HG02970 (cell line): ENCODE measurements around the gene ZFP36.

ENCODE experiments used
- ATAC-seq: cut with Tn5 transposase; IDR thresholded peaks from one replicate; pipeline ENCODE4 v1.9.1; 2021; ENCODE audit warnings: mild to moderate bottlenecking, moderate library complexity, moderate number of reproducible peaks; ENCODE audit not compliant: unreplicated experiment, low FRiP score

ZFP36 gene

DNA sequence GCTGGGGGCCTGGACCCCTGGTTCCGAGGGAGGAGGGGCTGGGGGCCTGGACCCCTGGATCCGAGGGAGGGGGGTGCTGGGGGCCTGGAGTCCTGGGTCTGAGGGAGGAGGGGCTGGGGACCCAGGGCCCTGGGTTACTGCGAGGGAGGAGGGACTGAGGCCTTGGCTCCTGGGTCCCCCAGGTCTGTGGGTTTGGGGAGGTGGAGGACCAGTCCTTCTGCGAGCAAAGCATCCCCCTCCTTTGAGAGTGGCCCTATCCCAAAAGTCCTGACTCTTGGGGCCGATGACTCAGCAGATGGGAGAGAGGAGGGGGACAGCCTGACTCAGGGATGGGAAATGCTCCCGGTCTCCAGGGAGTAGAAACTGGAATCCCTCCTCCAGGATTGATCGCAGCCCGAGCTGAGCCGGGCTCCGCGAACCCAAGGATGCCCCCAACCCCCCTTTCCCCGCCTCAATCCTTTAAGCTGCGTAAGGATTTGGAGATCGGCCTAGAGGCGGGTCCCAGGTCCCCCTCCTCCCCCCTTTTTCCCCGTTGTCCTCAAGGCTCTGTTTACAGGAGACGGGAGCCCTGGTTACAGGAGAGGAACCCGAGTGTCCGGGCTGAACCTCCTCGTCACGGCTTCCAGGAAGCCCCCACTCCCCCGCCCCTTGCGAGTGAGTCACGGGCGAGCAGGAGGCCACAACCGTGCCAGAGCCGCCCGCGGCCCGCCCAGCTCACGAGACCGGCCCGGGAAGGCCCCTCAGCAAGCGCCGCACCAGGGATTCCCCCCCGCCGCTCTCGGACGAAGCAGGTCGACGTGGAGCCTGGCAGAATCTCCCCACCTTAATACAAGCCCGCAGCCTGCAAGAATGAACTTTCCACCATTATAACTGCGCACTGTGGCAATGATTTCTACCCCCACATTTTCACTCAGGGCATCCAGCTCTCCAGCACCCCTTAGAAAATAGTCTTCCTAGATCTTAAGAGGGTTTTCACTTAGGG lies 3.0 kb upstream of the ZFP36 start:
- peak; percentile 21 for ATAC-seq

DNA sequence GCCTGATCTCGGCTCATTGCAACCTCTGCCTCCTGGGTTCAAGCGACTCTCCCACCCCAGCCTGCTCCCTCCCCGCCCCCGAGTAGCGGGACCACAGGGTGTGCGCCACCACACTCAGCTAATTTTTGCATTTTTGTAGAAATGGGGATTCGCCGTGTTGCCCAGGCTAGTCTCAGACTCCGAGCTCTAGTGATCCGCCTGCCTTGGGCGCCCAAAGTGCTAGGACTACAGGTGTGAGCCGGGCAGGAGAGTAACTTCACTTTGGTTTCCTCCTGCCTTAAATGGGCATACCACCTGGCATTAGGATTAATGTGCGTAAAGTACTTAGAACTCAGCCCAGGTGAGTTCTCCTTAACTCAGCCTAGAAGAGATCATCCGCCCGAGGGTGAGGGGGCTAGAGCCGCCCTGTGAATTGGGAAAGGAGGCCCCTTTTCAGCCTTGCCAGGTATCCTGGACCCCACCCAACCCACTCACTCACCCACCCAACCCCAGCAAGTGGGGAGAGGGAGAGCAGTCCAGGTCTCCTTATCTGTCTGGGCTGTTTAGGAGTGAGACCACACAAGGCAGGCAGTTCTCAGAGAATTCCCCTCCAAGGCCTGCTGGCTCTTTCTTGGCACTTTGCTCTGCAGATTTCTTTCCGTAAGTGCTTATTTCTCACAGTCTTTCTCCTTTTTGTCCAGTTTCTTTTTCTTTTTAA lies 1.2 kb upstream of the ZFP36 start:
- no peak for ATAC-seq

DNA sequence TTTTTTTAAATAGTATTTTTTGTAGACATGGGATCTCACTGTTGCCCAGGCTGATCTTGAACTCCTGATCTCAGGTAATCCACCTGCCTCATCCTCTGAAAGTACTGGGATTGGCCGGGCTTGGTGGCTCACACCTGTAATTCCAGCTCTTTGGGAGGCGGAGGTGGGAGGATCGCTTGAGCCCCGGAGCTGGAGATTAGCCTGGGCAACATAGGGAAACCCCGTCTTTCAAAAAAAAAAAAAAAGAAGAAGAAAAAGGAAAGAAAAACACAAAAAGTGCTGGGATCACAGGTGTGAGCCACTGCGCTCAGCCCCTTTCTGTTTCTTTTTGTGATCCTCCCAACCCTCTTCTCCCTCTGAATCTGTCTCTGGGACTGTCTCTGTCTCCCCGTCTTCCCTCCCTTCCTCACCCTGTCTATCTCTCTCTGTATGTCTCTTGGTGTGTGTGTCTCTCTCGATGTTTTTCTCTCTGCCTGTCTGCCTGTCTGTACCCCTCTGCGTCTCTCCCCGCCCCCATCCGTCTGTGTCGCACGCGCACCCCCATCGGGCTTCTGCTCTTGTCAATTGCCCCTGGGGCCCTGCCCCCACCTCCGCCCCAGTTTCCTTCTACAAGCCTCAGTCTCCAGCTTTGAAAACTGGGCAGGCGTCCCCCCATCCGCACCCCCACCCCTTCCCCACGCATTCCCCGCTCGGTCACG lies 540 bp upstream of the ZFP36 start:
- ATAC-seq: no peak

DNA sequence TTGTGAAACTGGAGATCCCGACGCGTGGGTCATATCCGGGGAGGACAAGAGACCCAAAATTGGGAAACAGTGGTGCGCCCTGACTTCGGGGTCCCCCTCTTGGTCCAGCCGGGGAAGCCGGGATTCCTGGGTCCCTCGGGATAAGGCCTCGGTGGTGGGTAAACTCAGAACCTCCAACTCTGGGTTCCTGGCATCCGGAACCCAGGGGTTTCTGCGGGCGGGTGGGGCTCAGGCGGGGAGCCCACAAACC lies 688 bp downstream of the ZFP36 start:
- no peak for ATAC-seq

DNA sequence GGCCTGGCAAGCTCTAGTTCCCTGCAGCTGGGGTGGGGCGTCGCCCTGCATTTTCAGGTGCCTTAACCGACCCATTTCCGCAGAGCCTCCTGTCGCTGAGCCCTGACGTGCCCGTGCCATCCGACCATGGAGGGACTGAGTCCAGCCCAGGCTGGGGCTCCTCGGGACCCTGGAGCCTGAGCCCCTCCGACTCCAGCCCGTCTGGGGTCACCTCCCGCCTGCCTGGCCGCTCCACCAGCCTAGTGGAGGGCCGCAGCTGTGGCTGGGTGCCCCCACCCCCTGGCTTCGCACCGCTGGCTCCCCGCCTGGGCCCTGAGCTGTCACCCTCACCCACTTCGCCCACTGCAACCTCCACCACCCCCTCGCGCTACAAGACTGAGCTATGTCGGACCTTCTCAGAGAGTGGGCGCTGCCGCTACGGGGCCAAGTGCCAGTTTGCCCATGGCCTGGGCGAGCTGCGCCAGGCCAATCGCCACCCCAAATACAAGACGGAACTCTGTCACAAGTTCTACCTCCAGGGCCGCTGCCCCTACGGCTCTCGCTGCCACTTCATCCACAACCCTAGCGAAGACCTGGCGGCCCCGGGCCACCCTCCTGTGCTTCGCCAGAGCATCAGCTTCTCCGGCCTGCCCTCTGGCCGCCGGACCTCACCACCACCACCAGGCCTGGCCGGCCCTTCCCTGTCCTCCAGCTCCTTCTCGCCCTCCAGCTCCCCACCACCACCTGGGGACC lies 1.2 kb downstream of the ZFP36 start:
- no peak for ATAC-seq

DNA sequence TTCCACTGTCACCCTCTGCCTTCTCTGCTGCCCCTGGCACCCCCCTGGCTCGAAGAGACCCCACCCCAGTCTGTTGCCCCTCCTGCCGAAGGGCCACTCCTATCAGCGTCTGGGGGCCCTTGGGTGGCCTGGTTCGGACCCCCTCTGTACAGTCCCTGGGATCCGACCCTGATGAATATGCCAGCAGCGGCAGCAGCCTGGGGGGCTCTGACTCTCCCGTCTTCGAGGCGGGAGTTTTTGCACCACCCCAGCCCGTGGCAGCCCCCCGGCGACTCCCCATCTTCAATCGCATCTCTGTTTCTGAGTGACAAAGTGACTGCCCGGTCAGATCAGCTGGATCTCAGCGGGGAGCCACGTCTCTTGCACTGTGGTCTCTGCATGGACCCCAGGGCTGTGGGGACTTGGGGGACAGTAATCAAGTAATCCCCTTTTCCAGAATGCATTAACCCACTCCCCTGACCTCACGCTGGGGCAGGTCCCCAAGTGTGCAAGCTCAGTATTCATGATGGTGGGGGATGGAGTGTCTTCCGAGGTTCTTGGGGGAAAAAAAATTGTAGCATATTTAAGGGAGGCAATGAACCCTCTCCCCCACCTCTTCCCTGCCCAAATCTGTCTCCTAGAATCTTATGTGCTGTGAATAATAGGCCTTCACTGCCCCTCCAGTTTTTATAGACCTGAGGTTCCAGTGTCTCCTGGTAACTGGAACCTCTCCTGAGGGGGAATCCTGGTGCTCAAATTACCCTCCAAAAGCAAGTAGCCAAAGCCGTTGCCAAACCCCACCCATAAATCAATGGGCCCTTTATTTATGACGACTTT lies 2.0 kb downstream of the ZFP36 start:
- ATAC-seq: no peak

DNA sequence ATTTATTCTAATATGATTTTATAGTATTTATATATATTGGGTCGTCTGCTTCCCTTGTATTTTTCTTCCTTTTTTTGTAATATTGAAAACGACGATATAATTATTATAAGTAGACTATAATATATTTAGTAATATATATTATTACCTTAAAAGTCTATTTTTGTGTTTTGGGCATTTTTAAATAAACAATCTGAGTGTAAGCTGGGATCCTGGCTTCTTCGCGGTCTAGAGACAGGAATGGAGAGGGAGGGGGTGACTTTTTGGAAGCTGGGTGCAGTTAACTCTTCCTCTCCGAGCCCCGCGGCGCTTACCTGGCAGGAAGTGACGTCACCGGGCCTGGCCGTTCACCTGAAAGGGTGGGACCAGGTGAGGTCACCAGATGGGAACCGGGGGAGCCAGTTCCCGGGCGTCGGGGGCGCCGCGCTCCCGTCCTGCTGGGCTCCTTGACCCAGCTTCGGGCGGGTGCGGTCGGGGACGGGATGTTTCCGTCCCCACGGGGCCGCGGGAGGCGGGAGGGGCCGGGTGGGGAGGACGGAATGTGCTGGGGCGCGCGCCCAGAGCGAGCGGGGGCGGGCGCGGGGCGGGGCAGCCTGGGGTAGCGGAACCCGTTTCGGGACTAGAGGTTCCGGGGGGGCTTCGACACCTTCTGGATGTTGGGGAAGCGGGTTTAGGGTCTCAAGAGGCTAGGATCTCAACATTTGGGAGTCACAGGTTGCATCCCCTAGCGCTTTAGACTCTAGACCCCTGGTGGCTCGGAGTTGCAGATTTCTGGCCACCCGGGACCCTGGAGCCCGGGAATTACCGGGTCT lies 2.8 kb downstream of the ZFP36 start:
- no peak for ATAC-seq

DNA sequence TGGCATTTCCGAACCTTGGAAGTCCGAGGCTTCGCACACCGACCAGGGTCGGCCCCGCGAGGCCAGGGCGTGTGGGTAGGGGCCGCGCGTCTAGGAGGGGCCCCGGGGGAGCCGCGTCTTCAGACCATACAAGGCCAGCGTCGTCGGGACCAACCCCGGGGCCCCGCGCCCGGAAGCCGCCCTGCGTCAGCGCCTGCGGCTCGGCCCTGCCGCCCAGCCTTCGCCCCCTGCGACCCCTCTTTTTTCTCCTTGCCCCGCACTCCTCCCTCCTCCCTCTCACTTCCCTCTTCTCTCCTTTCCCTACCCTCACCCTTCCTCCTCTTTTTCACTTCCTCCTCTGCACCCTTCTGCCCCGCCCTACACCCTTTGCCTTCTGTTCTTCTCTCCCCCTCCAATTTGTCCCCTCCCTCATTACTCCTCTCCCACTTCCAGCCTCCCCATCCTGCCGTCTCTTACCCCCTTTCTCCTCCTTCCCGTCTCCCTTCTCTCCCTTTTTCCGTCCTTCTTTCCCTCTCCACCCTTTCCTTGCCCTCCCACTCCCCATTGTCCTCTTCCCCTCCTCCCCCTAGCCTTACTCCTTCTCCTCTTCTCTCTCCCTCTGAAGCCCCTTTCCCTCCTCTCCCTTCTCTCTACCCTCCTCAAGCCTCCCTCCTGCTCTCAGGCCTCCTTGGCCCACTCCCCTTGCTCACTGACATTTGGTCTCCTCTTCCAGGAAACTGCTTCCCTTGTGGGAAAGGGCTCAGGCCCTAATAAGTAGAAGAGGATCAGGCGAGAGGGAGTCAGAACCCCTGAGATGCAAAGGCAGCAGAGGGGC lies 3.6 kb downstream of the ZFP36 start:
- no peak for ATAC-seq

DNA sequence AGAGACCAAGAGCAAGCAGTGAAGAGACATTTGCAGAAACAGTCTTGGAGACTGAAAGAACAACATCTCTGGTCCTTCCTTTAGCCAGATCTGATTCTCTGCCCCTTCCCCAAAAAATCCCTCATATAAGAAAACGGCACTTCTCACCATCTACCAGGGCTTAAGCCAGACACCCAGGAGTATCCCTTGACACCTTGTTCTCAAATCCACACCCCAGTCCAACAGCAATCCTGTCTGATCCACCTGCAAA lies 4.1 kb downstream of the ZFP36 start:
- no peak for ATAC-seq

DNA sequence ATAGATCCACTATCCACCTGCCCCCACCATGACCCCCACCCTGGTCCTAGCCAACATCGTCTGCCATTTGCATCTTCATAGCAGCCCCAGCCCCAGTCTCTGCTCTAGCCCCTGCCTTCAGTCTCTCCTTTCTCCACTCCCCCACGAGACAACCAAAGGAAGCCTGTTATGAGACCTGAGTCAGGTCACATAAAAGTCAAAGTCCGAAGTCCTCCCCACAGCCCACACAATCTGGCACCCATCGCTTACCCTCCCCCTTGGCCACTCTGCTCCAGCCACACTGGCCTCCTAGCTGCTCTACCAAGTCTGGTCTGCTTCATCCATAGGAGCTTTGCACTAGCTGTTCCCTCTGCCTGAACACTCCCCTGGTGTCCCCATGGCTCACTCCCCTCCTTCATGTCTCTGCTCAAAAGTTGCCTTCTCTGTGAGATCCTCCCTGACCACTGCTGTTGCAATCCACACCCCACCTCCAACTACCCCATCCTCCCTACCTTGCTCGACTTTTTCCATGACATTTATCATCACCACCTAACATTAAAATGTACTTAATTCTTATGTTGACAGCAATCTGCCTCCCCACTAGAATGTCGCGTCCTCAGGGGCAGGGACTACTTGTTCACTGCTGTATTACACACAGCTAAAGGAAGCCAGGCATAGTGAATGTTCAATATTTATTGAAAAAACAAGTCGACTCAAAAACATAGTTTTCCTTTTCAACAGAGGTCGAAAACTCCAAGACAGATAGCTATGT lies 4.6 kb downstream of the ZFP36 start:
- ATAC-seq: no peak

DNA sequence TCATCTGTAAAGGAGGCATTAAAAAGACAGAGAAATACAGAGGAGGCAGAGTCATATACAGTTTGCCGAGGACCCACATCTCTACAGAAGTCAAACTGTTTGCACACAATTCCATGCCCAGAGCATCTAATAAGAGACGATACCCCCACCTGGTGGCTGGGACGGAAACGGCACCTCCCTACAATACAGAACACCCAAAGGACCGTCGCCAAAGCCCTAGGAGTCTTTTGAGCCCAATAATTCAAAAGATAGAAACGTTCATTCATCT lies 5.1 kb downstream of the ZFP36 start:
- peak; percentile 14 for ATAC-seq

DNA sequence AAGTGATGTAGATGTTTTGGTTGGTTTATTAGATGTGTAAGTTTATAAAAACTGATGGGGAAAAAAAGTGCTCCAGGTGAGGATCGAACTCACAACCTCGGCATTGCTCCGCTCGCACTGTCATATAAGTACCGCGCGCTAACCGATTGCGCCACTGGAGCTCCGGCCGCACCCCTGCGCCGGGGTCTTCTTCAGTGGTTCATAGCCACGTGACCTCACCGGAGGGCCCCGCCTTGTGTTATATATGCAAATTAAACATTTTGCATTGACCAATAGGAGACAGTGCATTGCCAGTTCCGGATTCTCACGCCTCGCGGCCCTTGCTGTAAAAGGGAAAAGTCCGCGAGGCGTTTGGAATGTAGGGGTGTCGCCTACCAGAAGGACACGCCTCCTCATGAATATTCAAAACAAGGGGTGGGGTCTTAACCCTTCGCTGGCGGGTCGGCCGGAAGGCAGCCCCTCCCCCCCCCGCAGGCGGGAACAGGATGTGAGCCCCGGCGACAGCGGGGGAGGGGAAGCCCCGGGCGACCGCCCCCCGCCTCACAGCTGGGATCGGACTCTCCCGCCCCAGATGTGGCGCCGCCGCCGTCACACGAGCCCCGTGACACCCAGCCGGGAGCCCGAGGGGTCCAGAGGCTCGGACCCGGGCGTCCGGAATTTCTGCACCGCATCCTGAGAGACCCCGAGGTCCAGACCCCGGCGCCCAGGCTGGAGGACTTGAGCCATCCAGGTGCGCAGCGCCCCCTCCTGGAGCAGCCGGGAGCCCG lies 5.6 kb downstream of the ZFP36 start, which contains the start of gene PLEKHG2:
Gene PLEKHG2 (plus strand): TSS at position 570 of the 767 bp plus-strand sequence. CDS start 1,418 bp downstream, outside the sequence.
- ATAC-seq: peak; percentile 46

DNA sequence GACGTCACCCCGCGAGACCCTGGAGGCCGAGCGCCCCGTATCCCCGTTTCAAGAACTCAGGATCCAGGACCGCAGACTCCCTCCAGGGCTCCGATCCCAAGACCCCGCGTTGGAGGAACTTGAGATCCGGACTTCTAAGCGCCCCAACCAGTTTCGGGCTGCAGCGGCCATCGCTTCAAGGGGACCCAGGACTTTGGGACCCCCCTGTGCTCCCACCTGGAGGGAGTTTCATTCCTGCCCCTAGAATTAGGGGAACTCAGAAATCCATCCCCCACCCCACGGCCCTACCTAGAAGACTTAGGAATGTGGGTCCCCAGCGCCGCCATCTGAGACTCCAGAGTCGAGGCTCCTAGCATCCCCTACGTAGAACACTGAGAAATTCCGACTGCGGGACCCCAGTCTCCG lies 6.2 kb downstream of the ZFP36 start:
- no peak for ATAC-seq

DNA sequence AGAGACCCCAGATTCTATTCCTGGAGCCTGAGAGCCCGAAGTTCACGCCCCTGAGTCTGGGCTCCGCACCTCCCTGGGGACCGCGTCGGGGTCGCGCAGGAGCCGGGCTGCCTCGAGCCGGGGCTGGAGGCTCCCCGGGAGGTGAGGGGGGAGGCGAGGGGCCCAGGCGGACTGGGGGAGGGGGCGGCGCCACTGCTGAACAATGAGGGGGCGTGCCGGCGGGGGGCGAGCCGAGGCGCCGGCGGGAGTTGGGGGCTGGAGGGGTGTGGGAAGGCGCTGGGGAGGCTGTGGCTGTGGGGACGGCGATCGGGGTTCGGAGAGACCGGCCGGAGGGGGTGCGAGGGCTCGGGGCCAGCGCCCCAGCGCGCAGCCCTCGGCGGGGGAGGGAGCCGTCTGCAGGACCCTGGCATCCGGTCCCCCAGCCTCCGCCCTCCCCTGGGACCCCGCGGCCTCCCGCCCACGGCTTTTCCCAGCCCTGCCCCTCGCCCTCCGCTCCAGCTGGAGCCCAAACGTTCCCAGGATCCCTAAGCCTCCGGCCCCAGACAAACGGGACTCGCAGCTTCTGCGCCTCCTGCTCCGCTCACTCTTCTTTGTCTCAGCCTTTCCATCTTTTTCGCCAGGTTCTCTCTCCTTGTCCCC lies 6.7 kb downstream of the ZFP36 start:
- ATAC-seq: no peak

DNA sequence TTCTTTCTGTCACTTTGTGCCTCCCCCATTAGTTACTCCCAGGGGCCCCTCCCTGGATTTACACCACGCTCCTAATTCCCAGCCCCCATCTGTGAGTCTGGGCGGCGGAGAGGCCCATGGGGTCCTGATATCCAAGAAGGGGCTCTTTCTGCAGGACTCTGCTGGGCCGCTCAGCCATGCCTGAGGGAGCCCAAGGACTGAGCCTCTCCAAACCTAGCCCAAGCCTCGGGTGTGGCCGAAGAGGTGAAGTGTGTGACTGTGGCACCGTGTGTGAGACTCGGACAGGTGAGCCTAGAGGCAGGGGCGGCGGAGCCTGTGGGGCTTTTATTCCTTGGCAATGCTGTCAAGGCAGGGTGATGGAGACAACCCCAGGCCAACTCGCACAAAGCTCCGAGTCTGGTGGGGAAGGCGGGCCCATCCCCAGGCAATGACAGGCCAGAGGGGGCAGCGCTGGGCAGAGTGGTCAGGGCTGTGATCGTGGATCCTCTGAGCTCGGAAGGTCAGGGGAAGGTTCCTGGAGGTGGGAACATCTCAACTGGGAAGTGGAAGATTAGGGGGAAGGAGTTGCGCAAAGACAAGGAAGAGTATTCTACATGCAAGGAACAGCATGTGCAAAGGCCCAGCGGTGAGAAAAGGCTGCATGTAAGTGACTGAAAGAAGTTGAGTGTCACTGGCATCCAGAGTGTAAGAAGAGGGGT lies 7.4 kb downstream of the ZFP36 start:
- ATAC-seq: no peak
